Suppressor macrophage treated with lipopolysaccharide for 1 hour (primary cell): Measurements from ENCODE around the gene ALX4.

ENCODE experiments used
- DNase-seq, 3 donors: peaks; one replicate each; pipeline ENCODE4 v3.0.0-alpha.2; 2020 to 2022

ALX4 gene

DNA sequence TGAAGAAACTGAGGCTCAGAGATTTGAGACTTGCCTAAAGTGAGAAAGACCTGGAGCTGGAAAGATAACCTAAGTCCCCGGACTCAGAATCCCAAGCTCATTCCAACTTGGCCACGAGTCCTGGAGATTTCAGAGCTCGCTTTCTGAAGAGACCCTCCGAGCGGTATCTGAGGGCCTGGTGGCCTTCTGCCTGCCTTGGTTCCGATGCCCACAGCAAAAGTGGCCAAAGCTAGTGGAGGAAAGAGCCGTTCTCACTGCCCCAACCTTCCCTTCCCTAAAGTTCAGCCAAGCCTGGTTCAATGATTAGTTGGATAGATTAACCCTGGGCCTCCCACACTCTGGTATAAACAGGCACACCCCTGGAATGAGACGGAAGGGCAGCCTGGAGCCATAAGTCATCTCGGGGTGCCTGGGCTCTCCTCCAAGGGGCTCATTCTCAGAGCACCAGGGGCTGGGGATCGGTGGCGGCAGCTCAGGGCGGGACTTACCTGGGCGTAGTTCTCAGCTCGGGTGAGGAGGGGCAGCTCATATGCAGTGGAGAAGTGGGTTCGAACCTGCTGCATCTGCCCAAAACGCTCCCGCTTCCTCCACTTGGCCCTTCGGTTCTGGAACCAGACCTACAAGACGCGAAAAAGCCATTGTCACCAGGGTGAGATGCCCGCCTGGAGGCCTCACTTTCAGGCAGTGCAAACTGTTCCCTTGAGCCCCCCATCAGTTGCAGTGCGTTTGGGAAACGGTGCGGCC lies 42.8 kb downstream of the ALX4 start:
- DNase-seq: no peak

DNA sequence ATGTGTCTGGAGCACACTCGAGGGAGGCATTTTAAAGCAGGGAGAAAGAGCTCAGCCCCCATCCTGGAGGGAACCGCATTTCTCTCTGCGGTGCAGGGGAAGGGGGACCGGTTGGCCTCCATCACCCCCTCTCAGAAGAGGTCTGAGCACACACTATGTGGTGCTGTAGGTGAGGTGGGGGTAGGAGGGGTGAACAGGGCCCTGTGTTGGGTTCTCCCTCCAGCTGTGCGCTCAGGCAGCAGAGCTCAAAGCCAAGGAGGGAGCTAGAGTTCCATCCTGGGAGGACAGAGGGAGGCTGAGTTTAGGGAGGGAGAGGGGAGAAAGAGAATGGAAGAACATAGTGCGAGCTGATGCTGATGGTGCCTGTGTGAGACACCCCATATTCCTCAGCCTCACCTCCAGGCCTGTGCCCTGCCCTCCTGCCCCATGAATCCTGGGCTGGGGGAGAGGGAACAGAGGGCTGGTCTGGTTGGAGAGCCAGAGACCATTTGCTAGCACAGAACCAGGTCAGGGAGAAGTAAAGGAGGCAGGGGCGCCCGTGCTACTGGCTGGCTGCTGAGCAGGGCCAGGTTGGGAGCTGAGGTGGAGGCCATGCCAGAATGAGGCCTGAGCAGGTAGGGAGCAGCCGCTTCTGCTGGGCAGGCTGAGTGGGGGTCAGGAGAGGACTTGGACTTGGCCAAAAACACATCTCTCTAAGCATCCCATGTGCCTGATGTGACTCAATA lies 43.7 kb downstream of the ALX4 start:
- no peak for DNase-seq

DNA sequence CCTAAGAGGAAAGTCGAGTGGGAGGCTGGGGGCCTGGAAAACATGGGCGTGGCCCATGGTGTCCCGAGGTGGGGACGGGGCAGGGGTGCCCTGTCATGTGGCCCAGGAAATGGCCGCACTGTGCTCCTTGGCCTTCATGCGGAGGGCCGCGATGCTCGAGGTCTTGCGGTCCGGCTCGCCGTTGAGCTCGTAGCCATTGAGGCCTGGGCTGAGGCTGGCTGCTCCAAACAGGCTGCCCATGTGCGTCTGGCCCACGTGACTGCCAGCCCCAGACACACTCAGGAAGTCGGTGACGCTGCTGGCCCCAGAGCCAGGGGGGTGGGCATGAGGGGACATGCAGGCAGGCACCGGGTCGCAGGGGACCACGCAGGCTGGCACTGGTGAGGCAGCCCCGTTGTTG lies 45.2 kb downstream of the ALX4 start:
- DNase-seq: no peak

DNA sequence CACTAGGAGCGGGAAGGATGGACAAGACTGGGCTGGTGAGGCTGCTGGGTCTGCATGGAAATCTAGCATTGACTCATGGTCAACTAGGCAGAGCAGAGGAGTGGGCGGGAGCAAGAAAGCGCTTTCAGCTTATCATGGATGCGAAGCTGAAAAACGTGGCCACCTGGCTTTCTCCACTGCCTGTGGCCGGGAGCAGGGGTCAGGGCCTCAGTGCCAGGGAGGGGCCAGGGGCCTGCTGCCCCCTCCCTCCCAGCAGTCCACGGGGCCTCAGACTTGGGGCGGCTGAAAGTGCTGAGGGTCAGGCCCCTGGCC lies 45.5 kb downstream of the ALX4 start:
- DNase-seq: no peak

DNA sequence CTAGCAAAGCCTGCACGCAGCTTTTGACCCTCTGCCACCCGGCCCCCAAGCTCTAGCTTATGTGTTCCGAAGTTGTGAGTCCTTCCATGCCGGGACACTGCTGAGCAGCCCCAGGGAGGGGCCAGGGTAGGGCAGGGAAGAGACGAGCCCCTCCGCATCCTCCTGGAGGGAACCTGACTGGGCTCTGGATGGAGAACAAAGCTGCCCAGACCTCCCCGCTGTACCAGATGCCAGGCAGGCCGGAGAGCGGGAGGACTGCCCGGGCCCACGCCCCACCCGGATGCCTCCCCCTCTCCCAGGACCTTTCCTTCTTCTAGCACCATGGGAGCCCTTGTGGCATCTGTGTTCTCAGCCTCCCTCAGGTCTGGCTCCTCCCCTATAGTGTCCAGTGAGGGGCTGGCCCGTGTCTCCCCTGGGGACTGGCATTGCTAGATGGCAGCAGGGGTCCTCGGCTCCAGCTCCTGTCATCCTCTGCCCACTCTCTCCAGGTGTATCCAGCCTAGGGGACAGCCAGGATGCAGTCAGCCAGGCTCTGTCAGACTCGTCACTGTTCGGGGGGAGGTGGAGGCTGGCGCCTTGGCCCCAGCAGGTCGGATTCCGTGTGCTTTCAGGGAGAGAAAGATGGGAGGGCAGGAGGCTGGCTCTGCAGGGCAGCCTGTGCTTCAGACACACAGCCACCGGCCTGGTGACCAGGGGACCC lies 46.1 kb downstream of the ALX4 start:
- no peak for DNase-seq

DNA sequence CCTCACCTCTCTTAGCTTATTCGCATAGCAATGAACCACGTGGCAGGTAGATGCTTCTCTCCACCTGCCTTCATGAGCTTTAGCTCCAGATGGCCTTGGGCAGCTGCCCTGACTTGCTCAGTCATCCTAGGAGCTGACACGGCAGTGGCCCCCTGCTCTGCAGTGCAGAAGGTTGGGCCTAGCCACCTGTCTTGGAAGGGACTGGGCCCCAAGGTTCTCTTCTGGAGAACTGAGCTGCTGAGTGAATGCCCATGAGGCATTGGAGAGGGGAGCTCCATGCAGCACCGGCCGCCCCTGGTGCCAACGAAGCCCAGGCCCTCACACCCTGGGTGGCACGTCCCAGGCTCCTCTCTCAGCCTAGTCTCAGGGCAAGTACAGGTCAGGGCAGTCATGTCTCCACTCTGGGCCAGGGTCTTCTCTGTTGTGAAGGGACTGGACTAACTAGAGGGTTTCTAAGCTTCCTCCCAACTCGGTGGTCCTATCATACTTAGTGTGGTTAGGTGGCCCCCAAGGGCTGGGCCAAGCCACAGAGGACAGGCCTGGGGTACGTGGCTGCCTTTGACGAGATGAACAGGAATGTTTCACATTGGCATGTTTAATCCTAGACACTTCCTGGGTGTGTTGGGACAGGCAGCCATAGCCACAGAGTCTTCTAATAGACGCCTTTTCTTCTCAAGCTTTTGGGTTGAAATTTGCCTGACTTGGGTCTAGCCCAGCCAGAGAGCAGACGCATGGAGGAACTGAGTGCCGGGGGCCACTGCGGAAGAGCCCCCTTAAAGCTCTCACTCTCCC lies 47.9 kb downstream of the ALX4 start:
- DNase-seq: no peak

DNA sequence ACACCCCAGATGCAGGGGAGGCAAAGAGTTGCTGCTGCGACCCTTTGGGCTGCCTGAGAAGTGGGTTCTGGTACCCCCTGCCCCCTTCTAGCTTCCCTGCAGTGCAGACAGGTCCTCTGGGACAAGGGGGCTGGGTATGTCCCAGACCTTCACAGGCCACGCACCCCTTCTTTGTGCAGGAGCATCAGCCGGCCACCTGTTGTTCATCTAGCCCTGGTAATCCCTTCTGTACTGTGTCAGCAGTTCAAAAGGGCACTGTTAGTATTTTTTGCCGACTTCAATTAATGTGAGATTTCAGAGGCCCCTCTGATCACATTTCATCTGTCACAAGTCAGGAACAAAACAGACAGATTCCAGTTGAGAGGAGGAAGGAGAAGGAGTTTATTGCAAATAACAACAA lies 49.9 kb downstream of the ALX4 start:
- no peak for DNase-seq

DNA sequence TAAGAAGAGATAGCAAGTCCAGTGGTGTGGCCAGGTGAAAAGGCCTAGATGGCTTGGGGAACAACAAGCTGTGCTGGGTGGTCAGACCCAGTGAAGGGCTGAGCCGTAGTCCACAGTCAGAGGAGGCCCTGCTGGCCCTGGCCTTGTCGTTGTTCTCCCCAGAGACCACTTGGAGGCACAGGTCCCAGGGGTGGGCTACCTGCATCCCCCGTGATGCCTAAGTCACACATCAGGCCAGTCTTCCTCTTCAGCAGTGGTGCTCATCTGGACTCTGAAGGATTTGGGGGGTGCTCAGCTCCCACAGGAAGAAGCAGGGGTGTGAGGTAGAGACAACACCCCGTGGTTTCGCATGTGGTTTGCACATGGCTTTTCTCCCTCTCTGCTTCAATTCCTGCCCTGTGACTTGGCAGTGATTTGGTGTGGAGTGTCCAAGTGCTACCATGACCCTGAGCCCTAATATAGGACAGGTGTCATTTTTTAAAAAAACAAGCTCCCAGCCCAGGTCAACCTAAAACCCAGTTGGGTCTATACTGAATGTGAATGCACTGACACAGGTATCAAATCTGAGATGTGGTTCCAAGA lies 51.0 kb downstream of the ALX4 start:
- no peak for DNase-seq

- DNase-seq: no peak
These were observed 51.8 kb downstream of the ALX4 start for GRCh38 chr11:44258190-44258489.

GRCh38 chr11:44257338-44258189 lies 52.4 kb downstream of the ALX4 start:
- DNase-seq: no peak

GRCh38 chr11:44256673-44257291 lies 53.2 kb downstream of the ALX4 start:
- no peak for DNase-seq

DNA sequence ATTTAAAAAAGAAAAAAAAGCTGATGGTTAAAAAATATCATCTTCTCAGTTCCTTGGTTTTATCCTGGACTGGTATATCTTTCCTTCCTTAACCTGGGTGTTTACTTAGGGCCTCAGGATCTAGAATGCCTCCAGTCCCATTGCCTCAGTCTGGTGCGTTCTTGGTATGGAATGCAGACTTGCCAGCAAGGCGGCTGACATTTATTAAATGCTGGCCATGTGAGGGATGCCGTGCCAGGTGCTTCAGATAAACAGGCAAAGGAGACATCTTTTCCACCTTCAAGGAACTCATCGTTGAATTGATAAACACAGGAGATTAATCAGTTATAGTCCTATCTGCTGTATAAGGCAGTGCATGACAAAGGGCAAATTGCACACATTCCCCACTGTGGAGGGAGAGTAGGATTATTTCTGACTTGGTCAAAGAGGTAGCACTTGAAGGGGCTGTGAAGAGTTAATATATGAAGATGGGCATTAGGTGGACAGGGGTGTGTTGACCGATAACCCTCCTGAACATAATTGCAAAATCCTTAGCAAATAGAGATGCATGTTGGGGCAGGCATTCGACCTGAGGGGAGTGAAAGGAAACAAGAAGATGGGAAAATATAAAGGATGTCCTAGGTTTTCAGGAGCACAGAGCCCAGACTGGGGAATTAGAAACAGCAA lies 54.4 kb downstream of the ALX4 start:
- no peak for DNase-seq

GRCh38 chr11:44252999-44253602 lies 56.8 kb downstream of the ALX4 start:
- DNase-seq: no peak

- no peak for DNase-seq
These were observed 59.5 kb downstream of the ALX4 start for GRCh38 chr11:44250421-44250820.

DNA sequence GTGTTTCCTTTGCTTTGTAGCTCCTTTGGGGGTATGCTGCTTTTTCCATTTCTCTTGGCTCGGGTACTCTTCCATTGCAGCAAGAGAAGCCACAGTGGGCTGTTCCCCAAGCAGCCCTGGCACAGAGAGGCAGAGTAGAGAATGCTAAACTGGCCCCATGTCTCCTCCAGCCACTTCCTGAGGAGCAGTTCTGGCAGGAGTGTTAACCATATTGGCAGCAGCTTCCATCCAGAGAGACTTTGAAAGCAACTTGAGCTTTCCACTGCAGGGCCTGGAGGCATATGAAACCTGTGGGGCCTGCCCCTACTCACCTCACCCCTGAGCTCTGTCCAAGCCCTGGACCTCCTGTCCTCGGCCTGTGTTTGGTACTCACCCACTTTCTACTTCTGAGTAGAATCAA lies 61.8 kb downstream of the ALX4 start:
- DNase-seq: no peak

DNA sequence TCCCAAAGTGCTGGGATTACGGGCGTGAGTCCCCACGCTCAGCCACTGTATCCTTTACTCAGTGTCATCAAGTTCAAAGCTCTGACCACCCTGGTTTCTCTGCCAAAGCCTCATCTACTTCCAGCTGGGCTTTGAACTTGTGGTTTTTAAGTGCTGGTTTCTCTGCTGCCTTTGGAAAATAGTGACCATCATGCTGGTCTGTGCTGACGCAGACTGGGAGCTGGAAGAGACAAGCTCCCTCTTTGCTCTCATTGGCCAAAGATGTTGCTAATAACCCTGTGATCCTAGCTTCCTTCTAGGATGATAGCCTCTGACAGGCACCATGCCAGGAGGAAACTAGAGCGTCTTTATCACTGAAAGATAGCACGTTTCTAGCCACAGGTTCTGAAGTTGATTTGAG lies 62.4 kb downstream of the ALX4 start:
- DNase-seq: no peak

GRCh38 chr11:44246726-44247125 lies 63.2 kb downstream of the ALX4 start:
- DNase-seq: no peak

- no peak for DNase-seq
These were observed 65.2 kb downstream of the ALX4 start for GRCh38 chr11:44244639-44245310.

DNA sequence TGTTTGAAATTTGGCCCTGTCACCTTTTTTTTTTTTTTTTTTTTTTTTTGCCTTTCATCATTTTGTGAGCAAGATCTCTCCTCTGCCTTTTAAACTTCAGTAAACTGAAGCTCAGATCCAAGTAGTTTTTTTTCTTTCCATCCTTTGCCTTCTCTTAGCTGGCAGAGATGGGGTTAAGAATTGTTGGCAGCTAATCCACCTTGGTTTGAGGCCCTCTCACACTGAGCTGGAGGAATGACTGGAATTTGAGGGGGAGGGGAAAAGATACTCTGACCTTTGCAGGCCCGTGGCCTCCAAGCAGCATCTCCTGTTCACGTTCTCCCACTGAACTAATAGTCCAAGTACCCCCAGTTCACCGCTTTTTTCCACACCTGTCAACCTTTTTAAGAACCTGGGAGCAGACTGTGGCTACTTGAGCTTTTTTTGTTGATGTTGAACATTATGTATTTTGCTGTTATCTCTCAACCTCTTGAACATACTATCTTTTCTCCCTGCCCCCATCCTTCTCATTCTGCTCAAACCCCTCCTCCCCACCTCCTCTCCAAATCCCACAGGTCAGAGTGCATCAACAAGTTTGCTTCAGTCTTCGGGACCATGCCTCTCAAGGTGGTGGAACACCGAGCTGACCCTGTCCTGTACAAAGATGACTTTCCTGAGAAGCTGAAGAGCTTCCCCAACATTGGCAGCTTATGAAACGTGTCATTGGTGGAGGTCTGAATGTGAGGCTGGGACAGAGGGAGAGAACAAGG lies 66.2 kb downstream of the ALX4 start:
- DNase-seq: no peak
